HG02943 (cell line): ENCODE results near the gene STIM1.
"Not testable (repeated sequence)": the region's sequence is repeated elsewhere in the genome, so short reads cannot be mapped to it uniquely, and the experiment has no call there.

Source experiments
- ATAC-seq: cut with Tn5 transposase; IDR thresholded peaks from one replicate; pipeline ENCODE4 v1.9.1; 2021; ENCODE audit warnings: mild to moderate bottlenecking, low read depth, moderate library complexity; ENCODE audit not compliant: unreplicated experiment

Gene STIM1

DNA sequence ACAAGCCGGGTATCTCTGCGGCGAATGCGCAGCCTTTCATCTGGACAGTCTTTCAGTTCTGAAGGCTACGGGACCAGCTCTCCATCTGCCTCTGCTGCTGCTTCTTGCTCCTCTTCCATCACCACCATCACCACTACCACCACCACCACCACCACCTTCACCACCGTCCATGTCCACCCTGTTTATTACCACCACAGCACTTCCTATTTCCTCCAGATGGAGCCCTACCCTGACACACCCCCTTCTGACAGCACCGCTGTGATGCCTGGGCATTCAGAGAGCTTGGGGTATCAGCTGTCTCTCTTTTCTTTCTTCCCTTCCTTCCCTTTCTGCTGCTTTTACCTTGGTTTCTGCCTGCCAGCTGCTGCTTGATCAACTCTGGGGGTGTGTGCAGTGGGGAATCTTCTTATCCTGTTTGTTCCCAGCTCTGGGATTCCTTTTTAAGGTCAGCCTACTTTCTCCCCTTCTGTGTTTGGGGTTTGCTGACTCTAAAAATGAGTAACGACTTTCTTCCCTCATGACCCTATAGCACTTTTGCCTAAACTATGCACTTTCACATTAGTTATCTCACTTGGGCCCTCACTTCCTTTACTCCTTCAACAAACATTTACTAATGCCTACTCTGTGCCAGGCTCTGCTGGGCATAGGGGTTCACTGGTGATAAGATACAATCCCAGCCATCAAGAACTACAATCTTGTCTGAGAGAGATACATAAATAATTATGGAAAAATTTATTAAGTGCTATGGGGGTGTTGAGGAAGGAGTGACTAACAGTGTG is 231.3 kb downstream of the STIM1 start:
- ATAC-seq = no peak

DNA sequence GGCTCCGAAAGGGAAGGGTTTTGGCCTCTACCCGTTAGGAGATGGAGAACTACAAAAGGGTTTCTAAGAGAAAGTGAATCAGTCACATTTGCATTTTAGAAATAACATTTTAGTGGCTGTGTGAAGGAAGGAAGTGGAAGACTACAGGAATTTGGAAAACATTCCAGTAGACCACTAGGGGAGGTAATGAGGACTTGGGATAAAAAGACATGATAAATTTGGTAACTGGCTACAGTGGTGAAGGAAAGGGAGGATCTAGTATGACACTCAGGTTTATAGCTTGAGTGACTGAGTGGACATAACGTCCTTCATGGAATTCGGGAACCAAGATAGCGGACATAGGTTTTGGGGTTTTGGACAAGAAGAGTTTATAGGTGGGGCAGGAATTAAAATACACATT is 232.1 kb downstream of the STIM1 start:
- no peak for ATAC-seq

DNA sequence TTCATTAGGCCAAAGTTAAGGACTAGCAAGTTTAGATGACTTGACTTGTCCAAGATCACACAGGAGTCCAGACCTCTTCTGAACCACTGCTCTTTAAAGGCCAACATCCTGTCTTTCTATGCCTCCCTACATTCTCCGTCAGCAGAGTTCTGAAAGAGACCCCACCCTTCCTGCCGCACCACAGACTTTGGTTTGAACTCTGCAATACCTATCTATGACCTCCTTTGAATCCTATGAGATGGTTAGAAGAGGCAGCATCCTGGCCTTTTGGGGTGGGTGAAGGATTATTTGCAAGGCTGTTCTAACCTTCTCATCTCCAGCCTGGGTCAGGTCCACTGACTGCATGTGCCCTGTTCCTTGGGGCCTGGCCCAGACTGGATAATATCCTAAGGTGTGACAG is 234.8 kb downstream of the STIM1 start:
- ATAC-seq = no peak

DNA sequence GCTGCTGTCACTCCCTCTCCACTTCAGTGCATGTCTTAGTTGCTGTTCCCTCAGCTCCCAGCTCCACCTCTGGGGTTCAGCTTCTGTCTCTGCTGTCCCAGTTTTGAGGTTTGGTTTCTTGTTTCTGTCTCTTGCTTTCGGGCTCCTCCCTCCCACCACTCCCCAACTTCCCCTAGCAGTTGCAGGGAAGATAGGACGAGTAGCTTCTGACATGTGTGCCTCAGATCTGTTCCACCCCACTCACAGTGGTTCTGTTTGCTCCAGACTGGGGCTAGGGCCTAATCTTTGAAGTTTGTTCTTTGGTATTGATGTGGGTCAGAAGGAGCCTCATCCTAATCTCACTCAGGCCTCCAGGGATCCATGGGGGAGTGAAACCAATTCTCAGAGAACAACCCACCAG is 236.6 kb downstream of the STIM1 start:
- no peak for ATAC-seq

DNA sequence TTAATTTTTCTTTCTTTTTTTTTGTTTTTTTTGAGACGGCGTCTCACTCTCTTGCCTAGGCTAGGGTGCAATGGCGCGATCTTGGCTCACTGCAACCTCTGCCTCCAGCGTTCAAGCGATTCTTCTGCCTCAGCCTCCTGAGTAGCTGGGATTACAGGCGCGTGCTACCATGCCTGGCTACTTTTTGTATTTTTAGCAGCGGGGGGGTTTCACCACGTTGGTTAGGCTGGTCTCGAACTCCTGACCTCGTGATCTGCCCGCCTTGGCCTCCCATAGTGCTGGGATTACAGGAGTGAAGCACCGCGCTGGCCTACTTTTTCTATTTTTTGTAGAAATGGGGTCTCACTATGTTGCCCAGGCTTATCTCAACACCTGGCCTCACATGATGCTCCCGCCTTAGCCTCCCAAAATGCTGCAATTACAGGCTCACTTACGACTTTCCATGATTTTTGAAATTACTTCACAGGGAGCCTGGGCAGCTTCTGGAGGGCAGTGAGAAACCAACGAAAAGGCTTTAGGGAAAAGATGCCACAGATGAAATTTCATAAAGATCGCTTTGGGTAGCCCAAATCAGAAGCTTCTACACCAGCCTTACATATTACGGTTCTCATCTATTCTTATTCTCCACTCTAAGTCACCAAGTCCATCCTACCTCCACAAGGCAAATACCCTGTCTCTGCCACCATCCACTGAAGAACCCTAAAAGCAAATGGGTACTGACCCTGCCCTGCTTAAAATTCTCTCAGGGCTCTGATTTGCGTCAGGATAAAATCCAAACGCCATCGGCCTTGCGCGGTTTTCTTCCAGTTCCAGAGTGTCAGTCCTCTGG is 238.3 kb downstream of the STIM1 start:
- no peak for ATAC-seq

DNA sequence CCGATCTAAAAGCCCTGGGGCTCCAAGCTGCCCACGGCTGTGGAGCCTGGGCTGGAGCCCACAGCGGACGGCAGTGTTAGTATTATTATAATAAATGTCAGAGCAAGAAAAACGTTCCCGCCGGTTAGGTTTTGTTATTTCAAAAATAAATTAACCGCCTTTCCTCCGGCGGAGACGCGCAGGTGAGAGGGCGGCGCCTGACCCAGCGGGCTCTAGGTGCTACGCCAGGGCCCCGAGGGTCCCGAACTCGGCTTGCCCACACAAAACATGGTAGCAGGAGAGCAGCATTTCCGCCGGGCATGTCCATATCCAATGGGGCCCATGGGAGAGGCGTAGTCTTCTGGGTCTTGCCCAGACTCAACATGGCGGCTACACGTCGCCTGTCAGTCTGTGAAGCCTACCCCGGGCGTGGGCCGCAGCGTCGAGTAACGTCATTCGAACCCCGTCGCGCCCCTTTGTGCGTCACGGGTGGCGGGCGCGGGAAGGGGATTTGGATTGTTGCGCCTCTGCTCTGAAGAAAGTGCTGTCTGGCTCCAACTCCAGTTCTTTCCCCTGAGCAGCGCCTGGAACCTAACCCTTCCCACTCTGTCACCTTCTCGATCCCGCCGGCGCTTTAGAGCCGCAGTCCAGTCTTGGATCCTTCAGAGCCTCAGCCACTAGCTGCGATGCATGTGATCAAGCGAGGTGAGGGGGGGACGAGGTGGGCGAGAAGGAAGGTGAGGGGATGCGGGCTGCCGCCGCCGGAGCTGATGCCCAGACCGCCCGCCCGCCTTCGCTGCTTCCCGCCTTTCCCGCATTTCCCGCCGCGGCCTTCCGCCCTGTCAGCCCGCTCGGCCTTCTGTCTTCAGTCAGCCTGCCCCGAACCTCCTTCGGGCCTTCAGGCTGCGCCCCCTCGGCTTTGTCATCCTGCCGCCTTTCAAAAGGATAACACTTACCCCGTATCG is 239.2 kb downstream of the STIM1 start, which contains the start of gene RRM1:
Gene RRM1, plus strand, starts transcription at position 452 of the 944 bp plus-strand sequence. Its CDS starts 214 bp downstream, at position 666.
- peak; percentile 95 for ATAC-seq

DNA sequence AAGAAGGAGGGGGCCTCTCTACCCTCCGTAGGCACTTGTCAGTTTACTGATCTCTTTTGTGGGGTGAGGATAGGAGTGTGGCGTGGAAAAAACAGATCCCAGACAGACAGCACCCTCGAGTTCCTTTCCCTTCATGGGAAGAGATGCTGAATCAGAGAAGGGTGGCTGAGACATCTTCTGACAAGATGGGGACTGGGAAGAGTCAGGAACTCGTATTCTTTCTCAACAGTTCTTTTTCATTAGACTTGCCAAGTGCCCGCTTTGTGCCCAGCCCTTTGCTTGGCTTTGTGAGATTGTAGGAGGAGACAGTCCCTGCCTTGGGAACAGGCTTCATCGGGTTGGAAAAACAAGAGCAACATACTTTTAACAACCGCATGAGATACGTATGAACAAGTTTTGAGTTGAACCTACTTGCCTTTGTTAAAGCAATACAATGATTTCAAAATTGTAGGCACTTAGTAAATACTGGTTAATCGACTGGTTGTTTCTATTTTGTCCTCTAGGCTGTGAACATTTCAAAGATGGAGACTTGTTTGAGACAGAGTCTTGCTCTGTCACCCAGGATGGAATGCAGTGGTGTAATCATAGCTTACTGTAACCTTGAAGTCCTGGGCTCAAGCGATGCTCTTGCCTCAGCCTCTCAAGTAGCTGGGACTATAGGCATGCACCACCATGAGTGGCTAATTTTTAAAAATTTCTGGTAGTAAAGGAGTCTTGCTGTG is 240.2 kb downstream of the STIM1 start:
- no peak for ATAC-seq

DNA sequence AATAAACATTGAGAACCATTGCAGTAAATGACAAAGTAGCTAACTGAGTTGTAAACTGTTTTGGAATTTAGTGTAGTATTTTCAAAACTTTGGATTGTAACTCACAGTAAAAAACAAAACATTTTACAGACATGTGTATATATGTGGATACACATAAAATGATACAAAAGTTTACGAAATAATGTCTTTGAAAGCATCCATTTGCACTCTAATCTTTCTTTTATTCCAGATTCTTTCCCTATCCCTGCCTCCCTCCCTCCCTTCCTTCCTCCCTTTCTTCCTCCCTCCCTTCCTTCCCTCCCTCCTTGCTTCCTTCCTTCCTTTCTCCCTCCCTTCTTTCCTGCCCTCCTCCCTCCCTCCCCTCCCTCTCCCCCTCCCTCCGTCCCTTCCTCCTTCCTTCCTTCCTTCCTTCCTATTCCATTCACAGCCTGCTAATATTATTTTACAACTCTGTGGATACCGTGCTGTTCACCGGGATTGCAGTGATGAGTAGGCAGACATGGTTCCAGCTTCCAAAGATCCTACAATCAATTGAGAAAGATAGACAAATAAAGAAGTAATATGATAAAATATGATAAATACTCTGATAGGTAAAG is 242.7 kb downstream of the STIM1 start:
- ATAC-seq = no peak

DNA sequence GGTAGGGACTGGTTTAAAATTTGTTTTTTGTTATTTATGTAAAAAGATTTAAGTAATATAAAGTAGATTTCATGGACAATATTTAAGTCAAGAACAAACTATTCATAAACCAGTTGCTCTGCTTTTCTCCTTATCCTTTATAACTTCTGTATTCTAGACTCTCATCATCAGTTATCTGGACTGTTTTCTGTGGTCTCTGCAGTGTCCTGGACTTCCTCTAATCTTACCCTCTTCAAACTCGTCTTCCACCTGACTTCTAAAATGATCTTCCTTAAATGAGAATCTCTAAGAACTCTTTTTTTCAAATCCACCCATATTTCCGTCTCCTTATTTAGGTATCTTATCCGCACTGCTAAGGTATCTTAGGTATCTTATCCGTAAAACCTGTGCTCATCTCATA is 247.2 kb downstream of the STIM1 start:
- no peak for ATAC-seq

DNA sequence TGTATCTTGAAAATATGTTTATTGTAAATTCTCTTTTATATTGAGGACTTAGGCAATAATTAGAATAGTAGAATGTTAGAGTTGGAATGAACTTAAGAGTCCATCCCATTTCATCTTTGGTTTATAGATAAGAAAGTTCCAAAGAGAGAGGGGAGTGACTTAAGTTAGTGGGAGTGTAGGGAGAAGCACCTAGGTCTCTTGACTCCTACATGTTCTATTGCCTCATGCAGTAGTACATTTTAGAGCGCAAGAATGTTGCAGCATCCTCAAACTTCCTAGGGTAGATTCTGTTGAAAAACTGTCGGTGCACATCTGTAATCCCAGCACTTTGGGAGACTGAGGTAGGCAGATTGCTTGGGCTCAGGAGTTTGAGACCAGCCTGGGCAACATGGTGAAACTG is 247.8 kb downstream of the STIM1 start:
- ATAC-seq = no peak

DNA sequence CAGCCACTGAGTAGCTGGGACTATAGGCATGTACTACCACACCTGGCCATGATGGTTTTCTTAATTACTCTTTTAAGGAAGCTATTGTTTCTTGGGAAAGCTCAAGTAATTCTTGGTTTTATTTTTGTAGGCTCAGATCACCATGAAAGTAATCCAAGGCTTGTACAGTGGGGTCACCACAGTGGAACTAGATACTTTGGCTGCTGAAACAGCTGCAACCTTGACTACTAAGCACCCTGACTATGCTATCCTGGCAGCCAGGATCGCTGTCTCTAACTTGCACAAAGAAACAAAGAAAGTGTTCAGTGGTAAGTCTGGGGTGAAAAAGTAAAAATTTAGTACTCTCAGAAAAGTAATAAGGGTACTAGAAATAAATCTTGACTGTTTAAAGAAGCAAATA is 250.5 kb downstream of the STIM1 start:
- ATAC-seq = no peak

DNA sequence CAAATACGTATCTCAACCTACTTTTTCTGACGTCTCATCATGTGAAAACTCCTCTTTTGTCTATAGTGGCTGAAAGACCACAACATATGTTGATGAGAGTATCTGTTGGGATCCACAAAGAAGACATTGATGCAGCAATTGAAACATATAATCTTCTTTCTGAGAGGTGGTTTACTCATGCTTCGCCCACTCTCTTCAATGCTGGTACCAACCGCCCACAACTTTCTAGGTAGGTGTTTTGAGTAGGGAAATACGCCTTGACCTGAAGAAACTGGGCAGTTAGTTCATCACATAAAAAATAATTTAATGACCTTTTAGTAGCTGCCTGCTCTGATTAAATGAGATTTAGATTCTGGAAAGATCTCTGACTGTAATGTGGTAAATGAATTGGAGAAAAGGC is 256.4 kb downstream of the STIM1 start:
- no peak for ATAC-seq

DNA sequence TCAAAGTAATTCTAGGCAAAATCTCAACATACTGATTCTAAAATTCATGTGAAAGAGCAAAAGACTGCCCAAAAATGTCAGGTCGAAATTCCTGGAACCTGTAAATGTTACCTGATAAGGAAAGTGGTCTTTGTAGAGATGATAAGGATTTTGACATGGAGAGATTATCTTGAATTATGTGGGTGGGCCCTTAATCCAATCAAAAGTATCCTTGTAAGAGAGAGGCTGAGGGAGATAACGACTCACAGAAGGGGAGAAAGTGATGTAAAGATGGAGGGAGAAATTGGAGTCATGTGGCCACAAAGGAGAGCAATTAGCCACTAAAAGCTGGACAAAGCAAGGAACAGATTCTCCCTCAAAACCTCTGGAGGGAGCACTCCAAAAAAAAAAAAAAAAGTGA is 259.7 kb downstream of the STIM1 start:
- ATAC-seq = no peak

DNA sequence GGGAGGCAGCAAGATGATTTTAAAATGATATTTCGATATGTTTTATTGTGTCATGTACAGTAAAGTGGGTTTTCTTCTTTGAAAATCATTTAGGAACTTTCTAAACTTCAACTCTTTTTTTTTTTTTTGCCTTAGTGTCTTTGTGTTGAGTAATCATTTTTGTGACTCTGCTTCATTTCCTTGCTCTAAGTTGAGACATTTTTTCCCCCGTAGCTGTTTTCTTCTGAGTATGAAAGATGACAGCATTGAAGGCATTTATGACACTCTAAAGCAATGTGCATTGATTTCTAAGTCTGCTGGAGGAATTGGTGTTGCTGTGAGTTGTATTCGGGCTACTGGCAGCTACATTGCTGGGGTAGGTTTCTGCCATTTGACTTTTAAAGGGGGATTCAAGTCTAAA is 262.6 kb downstream of the STIM1 start:
- ATAC-seq = no peak

DNA sequence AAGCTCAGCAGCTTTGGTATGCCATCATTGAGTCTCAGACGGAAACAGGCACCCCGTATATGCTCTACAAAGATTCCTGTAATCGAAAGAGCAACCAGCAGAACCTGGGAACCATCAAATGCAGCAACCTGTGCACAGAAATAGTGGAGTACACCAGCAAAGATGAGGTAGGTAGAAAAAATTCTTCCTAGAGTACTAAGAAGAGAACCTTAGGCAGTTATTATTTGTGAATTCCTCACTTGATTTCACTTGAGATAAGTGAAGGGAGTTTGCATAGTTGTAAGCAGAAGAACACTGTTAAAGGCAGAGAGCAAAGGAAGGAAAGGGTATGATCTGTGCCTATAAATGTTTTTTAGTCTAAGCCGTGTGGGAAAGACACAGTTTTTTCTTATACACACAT is 267.8 kb downstream of the STIM1 start:
- ATAC-seq = no peak

DNA sequence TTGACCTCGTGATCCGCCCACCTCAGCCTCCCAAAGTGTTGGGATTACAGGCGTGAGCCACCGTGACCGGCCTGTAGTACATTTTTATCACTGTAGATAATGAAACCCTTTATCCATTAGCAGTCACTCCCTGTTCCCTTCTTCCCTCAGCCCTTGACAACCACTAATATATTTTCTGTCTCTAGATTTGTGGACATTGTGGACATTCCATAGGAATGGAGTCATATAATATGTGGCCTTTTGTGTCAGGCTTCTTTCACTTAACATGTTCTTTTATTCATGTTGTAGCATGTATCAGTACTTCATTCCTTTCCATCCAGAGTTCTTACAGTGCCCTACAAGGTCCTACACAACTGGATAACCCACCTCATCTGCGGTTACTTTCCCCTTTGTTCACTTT is 269.7 kb downstream of the STIM1 start:
- no peak for ATAC-seq

DNA sequence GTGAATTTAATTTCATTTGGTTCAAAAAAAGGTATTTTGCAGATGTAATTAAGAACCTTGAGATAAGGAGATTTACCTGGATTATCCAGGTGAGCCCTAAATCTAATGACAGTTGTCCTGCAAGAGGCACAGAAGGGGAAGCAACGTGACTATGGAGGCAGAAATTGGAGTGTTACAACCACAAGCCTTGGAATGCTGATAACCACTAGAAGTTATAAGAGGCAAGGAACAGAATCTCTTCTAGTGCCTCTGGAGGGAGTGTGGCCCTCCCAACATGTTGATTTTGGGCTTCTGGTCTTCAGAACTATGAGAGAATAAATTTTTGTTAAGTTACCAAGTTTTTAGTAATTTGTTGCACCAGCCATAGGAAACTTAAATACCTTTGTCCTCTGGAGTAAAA is 271.9 kb downstream of the STIM1 start:
- no peak for ATAC-seq

DNA sequence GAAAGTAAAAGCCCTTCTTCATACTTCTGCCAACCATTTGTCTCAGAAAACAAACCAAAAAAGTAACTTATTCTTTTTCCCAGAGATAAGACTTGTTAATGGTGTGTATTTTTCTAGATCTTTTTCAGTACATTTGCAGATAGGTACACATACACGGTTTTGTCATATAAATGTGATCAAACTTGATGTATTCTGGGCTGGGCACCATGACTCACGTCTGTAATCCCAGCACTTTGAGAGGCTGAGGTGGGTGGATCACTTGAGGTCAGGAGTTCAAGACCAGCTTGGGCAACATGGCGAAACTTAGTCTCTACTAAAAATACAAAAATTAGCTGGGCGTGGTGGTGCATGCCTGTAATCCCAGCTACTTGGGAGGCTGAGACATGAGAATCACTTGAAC is 274.8 kb downstream of the STIM1 start:
- ATAC-seq = not testable (repeated sequence)

DNA sequence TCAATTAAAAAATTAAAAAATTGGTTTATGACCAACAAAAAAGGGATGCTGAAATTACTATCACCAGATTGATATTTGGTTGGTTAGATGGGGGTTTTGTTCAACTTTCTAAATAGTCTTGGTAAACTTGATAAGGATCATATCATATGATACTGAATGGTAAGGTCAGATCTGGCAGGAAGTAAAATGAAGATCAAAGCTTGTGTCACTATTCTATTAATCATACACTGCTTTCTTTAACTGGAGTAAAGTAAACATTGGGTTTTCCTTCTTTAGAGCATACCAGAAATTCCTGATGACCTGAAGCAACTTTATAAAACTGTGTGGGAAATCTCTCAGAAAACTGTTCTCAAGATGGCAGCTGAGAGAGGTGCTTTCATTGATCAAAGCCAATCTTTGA is 279.3 kb downstream of the STIM1 start:
- ATAC-seq = no peak

DNA sequence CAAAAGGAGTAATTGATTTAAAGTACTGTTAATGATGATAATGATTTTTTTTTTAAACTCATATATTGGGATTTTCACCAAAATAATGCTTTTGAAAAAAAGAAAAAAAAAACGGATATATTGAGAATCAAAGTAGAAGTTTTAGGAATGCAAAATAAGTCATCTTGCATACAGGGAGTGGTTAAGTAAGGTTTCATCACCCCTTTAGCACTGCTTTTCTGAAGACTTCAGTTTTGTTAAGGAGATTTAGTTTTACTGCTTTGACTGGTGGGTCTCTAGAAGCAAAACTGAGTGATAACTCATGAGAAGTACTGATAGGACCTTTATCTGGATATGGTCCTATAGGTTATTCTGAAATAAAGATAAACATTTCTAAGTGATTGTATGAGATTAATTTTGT is 283.0 kb downstream of the STIM1 start:
- no peak for ATAC-seq
